Posterior cingulate gyrus (tissue), 11 donors: ENCODE data around the gene RNF130.

ENCODE experiments used
- DNase-seq, 10 donors: peaks; one replicate each; pipeline versions ENCODE4 v3.0.0 to v3.0.0-alpha.2; 2020 to 2021; ENCODE audit warnings: mixed read lengths in 3 of 10
- intact Hi-C: fragments of 100-400 bp; cut with DNase I; formaldehyde crosslinking; loops from one replicate; pipeline ENCODE4 v1.15.1; 2023

Gene RNF130

DNA sequence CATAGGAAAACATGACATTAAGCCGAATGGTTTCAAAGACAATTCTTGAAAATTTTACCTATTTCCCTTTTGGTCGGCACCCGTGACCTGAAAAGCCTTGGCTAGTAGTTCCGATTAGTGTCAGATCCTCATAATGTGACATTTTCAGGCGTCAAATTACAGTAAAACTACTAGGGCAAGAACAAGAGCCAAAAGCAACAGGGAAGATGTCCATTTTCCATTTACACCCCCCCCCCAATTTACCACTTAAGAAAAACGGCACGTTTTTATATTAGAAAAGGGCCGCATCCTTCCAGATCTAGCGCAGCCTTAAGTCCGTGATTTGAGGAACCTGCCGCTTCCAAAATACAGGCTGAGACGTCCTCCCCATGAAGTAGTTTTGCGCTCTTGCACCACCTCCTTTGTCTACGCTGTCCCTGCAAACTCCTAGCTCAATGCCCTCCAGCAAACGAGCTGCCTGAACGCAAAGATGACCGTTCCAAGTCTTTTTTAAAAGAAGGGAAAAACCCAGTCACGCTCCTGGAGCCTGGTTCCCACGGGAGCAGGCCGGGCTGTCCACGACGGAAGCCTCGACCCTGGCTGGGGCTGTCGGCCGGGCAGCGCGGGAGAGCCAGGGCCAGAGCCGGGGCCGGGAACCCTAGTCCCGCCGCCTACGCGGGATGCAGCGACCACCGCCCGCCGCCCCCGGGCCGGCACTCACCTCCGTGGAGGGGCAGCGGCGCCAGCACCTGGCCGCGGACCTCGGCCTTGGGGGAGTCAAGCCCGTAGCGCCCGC is 616 bp downstream of the RNF130 start:
- peak in 6 of 10 donors; percentile 24 to 87 (median 31) for DNase-seq

GRCh38 chr5:180069589-180070247 is 1.8 kb downstream of the RNF130 start:
- intact Hi-C loops: no loop called here
- DNase-seq: peak in 7 of 10 donors; percentile 49 to 95 (median 63)

More for the DNA sequence above, 616 bp downstream of the RNF130 start:
- intact Hi-C loops: no loop called here

GRCh38 chr5:180068519-180069090 is 3.0 kb downstream of the RNF130 start:
- DNase-seq: no peak

DNA sequence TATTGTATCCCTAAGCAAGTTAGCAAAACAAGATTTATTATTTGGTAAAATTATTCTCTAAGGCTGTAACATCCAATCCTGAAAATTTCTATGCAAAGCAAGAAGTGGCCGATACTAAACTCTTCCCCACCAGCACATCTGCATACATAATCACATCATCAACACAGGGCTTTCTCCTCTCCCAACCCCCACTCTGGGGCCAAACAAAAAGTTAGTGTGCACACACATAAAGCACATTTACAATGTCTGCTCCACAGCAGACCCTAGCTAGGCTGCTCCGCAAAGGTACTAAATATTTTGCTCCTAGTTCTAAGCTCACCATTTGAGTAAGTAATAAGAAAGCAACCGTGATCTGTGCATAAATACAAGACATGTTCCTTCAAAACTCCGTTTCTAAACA is 3.6 kb downstream of the RNF130 start:
- peak in 6 of 10 donors; percentile 42 to 88 (median 53) for DNase-seq
- intact Hi-C loops: no loop called here

More at GRCh38 chr5:180068519-180069090, 3.0 kb downstream of the RNF130 start:
- intact Hi-C loops: no loop called here

DNA sequence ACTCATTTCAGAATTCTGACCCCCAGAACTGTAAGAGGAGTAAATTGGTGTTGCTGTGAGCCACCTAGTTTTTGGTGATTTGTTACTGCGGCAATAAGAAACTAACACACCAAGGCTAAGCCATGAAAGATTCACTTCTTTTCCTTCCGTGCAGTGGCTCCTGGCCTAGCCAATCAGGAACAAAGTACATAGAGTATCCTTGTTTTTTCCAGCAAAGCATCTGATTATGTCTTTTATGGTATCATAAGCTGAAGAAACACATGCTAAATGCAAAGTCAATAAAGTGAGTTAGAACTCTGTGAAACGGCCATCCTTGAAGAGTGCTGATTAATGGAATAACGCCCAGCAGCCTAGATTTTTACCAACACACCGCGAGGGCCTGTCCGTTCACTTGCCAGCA is 11.4 kb downstream of the RNF130 start:
- intact Hi-C loops: no loop called here
- no peak for DNase-seq

GRCh38 chr5:180059326-180059725 is 12.2 kb downstream of the RNF130 start:
- intact Hi-C loops: no loop called here
- no peak for DNase-seq

DNA sequence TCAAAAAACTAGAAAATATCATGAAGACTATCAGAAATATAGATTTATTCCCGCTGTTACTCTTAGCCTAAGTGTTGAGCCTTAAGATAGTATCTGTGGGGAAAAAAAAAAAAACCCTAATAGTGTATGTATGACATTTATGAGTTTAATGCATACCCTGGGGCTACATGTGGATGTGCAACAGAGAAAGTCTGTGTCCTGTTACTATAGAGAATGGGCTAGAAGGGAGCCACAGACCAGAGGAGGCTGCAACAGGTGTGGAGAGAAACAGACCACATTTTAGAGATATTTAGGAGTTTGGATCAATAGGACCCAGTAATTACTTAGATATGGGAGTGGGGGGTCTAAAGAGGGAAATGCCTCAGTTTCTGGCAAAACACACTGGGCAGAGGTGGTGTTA is 15.4 kb downstream of the RNF130 start:
- intact Hi-C loops: no loop called here
- DNase-seq: no peak

DNA sequence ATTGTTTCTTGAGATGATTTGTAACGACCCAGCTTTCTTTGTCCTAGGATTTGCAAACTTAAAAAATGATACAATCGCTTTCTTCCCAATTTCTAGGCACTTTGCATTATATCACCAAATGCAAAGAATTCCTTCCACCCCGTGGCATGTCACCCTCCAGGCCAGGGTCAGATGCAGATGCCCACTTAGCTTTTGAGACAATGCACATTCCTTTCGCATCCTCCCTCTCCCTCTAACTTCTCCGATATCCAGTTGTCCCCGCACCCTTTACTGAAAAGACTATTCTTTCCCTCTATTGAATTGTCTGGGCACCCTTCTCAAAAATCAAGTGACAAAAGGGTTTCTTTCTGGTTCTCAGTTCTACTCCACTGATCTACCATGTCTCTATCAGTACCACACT is 17.3 kb downstream of the RNF130 start:
- no peak for DNase-seq
- intact Hi-C loops: no loop called here

DNA sequence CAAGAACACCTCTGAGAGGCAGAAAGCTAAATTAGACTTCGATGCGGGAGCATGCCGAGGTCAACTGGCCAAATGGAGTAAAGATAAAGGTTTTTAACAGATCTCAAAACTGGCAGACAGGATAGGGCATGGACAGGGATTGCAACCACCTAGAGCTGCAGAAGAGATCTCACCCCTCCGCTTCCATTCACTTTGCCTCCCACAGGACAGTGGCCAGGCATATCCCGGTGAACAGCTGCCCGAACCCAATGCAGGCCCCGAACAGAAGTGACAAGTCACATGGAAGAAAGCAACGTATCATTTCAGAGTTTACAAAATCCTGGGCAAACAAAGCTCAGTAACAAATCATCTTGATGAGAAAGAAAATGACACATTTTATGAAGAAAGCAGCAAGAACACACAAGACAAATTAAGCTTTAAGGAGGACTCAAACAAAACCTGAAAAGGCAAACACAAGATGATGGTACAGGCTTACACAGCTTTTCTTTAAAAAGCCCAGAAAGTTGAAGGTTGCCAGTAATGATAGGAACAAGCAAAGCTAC is 18.4 kb downstream of the RNF130 start:
- intact Hi-C loops: no loop called here
- no peak for DNase-seq

DNA sequence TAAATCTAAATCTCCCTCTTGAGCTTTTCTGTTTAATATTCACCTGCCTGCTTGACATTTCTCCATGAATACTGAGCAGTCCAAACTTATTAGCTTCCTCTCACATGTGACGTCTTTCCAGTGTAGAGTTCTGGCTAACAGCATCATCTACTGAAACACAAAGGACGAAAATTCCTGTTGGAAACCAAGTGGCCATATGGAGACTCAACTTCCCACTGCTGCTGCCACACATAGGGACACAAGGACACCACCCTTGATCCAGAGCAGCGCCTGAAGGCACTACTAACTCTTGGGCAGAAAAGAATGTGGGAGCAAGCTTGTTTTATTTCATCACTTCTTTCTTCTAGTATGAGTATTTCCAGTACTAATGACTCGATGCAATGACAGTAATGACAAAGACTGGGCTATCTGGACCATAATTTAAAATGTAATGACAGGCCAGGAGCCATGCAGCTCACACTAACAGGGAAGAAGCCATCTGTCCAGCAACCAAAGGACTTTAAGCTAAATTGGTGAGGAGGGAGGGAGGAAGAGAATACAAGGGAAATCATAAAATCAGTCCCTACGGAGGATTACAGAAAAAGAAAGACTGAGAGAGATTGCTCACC is 19.2 kb downstream of the RNF130 start:
- intact Hi-C loops: no loop called here

DNA sequence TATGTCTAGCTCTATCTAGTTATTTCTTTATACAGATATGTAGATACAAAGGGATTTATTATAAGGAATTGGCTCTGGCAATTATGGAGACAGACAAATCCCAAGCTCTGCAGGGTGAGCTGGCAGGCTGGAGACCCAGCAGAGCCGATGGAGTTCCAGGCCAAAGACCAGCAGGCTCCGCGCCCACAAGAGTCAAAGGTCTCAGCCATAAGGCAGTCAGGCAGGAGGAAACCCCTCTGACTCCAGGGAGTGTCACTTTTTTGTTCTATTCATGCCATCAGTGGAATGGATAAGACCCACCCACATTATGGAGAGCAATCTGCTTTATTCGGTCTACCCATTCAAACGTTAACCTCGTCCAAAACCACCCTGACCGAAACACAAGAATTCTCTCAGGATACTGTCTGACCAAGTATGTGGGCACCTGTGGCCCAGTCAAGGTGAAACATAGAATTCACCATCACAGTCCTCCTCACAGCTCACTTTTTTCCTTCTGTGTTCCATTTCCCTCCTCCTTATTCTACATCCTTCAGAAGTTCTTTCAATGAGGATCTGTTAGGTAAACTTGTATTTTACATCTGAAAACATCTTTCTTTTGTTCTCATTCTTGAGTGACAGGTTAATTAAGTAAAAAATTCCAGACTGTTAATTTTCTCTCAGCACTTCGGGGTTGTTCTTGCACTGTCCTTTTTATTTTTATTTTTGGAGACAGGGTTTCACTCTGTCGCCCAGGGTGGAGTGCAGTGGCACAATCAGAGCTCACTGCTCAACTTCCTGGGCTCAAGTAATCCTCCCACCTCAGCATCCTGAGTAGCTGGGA is 21.2 kb downstream of the RNF130 start:
- peak in 1 of 10 donors; percentile 34 for DNase-seq
- intact Hi-C loops: no loop called here

More for the DNA sequence above, 19.2 kb downstream of the RNF130 start:
- no peak for DNase-seq

DNA sequence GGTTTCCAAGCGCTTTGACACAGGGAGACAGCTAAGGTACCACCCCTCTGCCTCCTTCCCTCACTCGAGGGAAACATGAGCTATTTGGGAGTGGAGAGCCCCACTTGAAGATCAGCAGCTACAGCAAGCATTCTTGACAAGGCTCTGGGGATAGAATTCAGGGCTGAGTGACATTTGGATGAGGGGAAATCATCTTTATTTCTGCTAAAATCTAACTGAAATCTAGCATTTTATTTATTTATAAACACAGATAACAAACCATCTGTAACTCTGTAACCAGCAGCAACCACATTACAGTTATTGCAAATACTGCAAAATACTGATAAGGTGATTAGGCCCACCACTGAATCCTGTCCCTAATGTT is 22.4 kb downstream of the RNF130 start:
- intact Hi-C loops: no loop called here
- DNase-seq: no peak

DNA sequence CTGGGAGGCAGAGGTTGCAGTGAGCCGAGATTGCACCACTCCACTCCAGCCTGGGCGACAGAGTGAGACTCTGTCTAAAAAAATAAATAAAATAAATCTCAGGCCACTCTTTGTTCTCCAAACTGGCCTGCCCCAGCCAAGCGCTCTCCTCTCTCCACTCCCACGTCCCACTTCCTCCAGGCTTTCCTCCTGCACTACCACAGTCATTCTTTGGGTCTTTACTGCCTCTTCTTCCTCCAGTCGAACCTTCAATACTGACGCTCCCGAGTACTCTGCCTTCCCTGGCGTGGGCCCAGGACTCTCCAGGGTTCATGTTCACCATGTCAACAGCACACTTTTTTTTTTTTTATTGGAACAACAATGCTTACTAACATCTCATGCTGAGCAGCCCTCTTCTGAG is 23.9 kb downstream of the RNF130 start:
- intact Hi-C loops: no loop called here
- peak in 3 of 10 donors; percentile 46 to 90 (median 73) for DNase-seq

- no peak for DNase-seq
- intact Hi-C loops: no loop called here
Observed at GRCh38 chr5:180046656-180047055, 24.9 kb downstream of the RNF130 start.

DNA sequence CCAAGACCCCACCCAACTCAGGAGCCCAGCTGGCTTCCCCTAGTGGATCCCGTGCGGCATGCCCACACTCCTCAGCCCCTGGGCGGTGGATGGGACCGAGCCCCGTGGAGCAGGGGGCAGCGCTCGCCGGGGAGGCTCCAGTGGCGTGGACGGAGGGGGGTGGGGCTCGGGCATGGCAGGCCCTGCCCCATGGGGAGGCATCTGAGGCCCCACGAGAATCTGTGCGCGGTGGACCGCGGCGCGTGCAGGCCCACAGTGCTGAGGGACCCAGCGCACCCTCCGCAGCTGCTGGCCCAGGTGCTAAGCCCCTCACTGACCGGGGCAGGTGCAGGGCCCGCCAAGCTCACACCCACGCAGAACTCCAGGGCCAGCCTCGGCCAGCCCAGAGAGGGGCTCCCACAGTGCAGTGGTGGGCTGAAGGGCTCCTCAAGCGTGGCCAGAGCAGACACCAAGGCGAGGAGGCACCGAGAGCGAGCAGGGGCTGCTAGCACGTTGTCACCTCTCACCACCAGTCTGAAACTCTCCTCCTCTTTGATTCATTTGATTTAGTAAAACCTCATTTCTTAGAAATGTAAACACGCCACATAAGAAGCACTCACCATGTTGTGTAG is 25.6 kb downstream of the RNF130 start:
- intact Hi-C loops: no loop called here
- no peak for DNase-seq

GRCh38 chr5:180043377-180043776 is 28.2 kb downstream of the RNF130 start:
- intact Hi-C loops: no loop called here
- DNase-seq: no peak

GRCh38 chr5:180041301-180042274 is 30.0 kb downstream of the RNF130 start:
- intact Hi-C loops: no loop called here
- DNase-seq: no peak
